B cell (primary cell): ENCODE measurements around the gene PCLO. TPM values are rescaled to one million over a fixed set of nuclear protein-coding genes. Genes with fewer than 3 reads are reported as not detected.

ENCODE experiments used
- ATAC-seq: fragments of 200-7000 bp; cut with Tn5 transposase; one replicate; pipeline ENCODE4 v1.10.0; 2021; ENCODE audit warnings: low read depth, mild to moderate bottlenecking, moderate number of reproducible peaks, moderate library complexity
- CTCF ChIA-PET: fragments of 350-600 bp; sonication (Branson Sonifier 250); formaldehyde crosslinking; loops from one replicate; lab custom pipeline; 2021; ENCODE audit warnings: antibody characterized with exemption, inconsistent platforms; lab: Charles Lee
- POLR2A ChIA-PET: fragments of 350-600 bp; sonication (Branson Sonifier 250); formaldehyde crosslinking; loops from one replicate; lab custom pipeline; 2021; ENCODE audit warnings: antibody characterized with exemption; lab: Charles Lee
- DNase-seq: peaks from one replicate; pipeline ENCODE4 v3.0.0; 2013
- H2AFZ ChIP-seq: 2 replicates; pipeline ENCODE4 v1.6.1; 2012; ENCODE audit warnings: mild to moderate bottlenecking, low read depth, low read length; ENCODE audit not compliant: insufficient read depth, poor library complexity, severe bottlenecking
- H3K27ac ChIP-seq, 2 donors: 1 replicate in 1 of 2; 2 replicates in 1 of 2; pipeline ENCODE4 v1.5.1; 2012 to 2013; ENCODE audit warnings: low read length in 2 of 2, mild to moderate bottlenecking in 2 of 2, moderate library complexity in 1 of 2
- H3K27me3 ChIP-seq, 4 experiments: fragments of 200-600 bp in 1 of 4; sonication (generic) in 1 of 4; replicated peaks in 1 of 4; 1 replicate in 2 of 4; 2 replicates in 2 of 4; pipeline versions ENCODE4 v1.6.1 to v1.7.0; 2013 to 2016; ENCODE audit warnings: low read length in 3 of 4, mild to moderate bottlenecking in 2 of 4, mixed read lengths in 1 of 4, moderate library complexity in 1 of 4; ENCODE audit not compliant: insufficient read depth in 4 of 4, control insufficient read depth in 3 of 4; ENCODE audit errors: control extremely low read depth in 1 of 4
- H3K36me3 ChIP-seq, 2 experiments: replicated peaks in 1 of 2; 1 replicate in 1 of 2; 2 replicates in 1 of 2; pipeline versions ENCODE4 v1.6.1 to v1.7.1; 2013; ENCODE audit warnings: low read length in 1 of 2; ENCODE audit not compliant: insufficient read depth in 2 of 2, control insufficient read depth in 1 of 2; ENCODE audit errors: control extremely low read depth in 1 of 2, extremely low read depth in 1 of 2
- H3K4me1 ChIP-seq, 2 donors: fragments of 200-600 bp in 1 of 2; sonication (generic) in 1 of 2; 1 replicate in 1 of 2; 2 replicates in 1 of 2; pipeline versions ENCODE4 v1.5.1 to v1.6.1; 2013 to 2017; ENCODE audit warnings: low read length in 2 of 2; ENCODE audit not compliant: control insufficient read depth in 2 of 2, insufficient read depth in 2 of 2
- H3K4me2 ChIP-seq: replicated peaks from 2 replicates; pipeline ENCODE3; 2012; ENCODE audit warnings: mild to moderate bottlenecking, low read depth, low read length; ENCODE audit not compliant: poor library complexity, severe bottlenecking
- H3K4me3 ChIP-seq, 5 experiments: fragments of 200-600 bp in 1 of 5; sonication (generic) in 1 of 5; 1 replicate in 3 of 5; 2 replicates in 2 of 5; pipeline versions ENCODE4 v1.5.1 to v1.7.0; 2011 to 2016; ENCODE audit warnings: low read length in 4 of 5, mild to moderate bottlenecking in 4 of 5, low read depth in 2 of 5, control low read depth in 1 of 5, moderate library complexity in 1 of 5; ENCODE audit not compliant: insufficient read depth in 1 of 5; ENCODE audit errors: control extremely low read depth in 1 of 5, extremely low read depth in 1 of 5
- H3K79me2 ChIP-seq: fragments of 200-600 bp; sonication (generic); one replicate; pipeline ENCODE4 v1.6.0; 2016; ENCODE audit warnings: low read length; ENCODE audit not compliant: control insufficient read depth, insufficient read depth
- H3K9ac ChIP-seq: fragments of 200-600 bp; sonication (generic); 2 replicates; pipeline ENCODE4 v1.6.1; 2017; ENCODE audit warnings: mild to moderate bottlenecking, low read length, moderate library complexity
- H3K9me3 ChIP-seq, 3 donors: one replicate each; pipeline versions ENCODE4 v1.6.1 to v1.7.1; 2013; ENCODE audit warnings: low read length in 2 of 3; ENCODE audit not compliant: control insufficient read depth in 2 of 3, insufficient read depth in 1 of 3; ENCODE audit errors: control extremely low read depth in 1 of 3
- H4K20me1 ChIP-seq: 2 replicates; pipeline ENCODE4 v1.6.0; 2012; ENCODE audit warnings: mild to moderate bottlenecking, low read length; ENCODE audit not compliant: insufficient read depth, control insufficient read depth, poor library complexity, severe bottlenecking
- H3K27ac Mint-ChIP-seq: one replicate; pipeline ENCODE4 v1.8.0; 2021; ENCODE audit warnings: mixed read lengths
- H3K27me3 Mint-ChIP-seq: one replicate; pipeline ENCODE4 v1.8.0; 2021; ENCODE audit warnings: mixed read lengths
- H3K4me1 Mint-ChIP-seq: one replicate; pipeline ENCODE4 v1.8.0; 2021; ENCODE audit warnings: mixed read lengths
- H3K4me3 Mint-ChIP-seq: one replicate; pipeline ENCODE4 v1.8.0; 2021; ENCODE audit warnings: mixed read lengths
- H3K9me3 Mint-ChIP-seq: one replicate; pipeline ENCODE4 v1.8.0; 2022; ENCODE audit warnings: mixed read lengths; ENCODE audit not compliant: insufficient read depth
- CTCF ChIP-seq: fragments of 200-600 bp; IDR thresholded peaks from one replicate; pipeline ENCODE4 v1.8.0; 2022; ENCODE audit warnings: antibody characterized with exemption, mild to moderate bottlenecking
- EZH2 ChIP-seq: IDR thresholded peaks from 2 replicates; pipeline ENCODE4 v1.6.1; 2012; ENCODE audit warnings: borderline replicate concordance, low read depth, mild to moderate bottlenecking, moderate library complexity, low read length; ENCODE audit not compliant: insufficient read depth, poor library complexity, severe bottlenecking
- WGBS: methylation state at CpG from one replicate; pipeline ENCODE4 v1.1.5; 2013; ENCODE audit warnings: missing lambda C conversion rate; ENCODE audit not compliant: insufficient coverage; 5-methylcytosine and 5-hydroxymethylcytosine counted together
- intact Hi-C: fragments of 100-400 bp; cut with micrococcal nuclease; formaldehyde crosslinking; loops from one replicate; pipeline ENCODE4 v1.10.0; 2022
- polyA plus RNA-seq: library from polyadenylated mRNA; depleted of rRNA; stranded (reverse); fragments of >200 nt; gene quantifications from 2 replicates; pipeline ENCODE4 v1.2.3, GENCODE V29; 2012
- total RNA-seq, 2 donors: library from RNA; stranded (reverse); fragments of 120-200 nt in 1 of 2; gene quantifications; 1 replicate in 1 of 2; 2 replicates in 1 of 2; pipeline versions ENCODE4 v1.2.3 to v1.2.4, GENCODE V29; 2013 to 2022

The PCLO gene
- total and polyA plus RNA-seq, 2 donors (not counting 1 experiment from before 2014, with no cell fraction given), result 0.01 to 0.32 TPM

- no peaks in the 10 kb centered on the region for H3K27me3 ChIP-seq
- Mint-ChIP-seq H3K4me3 (no peak overlapping the region), H3K9me3 (peaks cover 4% of the 10 kb centered on the region), H3K4me1 (no peaks in the 10 kb centered on the region), H3K27me3 (no peaks in the 10 kb centered on the region), H3K27ac (no peak overlapping the region)
- H3K79me2 ChIP-seq, result no peaks in the 10 kb centered on the region
- H3K36me3 ChIP-seq, result no peaks in the 10 kb centered on the region
- POLR2A ChIA-PET, result no interaction called here
- no peak for ATAC-seq
- CTCF ChIA-PET, result no interaction called here
- no peak for DNase-seq
- TF ChIP-seq CTCF, result no peak
- TF ChIP-seq EZH2, result no peak
- no peak overlapping the region for H2AFZ ChIP-seq
- no peak overlapping the region for H3K27ac ChIP-seq
- no peaks in the 10 kb centered on the region for H3K4me1 ChIP-seq
- no peak overlapping the region for H3K4me3 ChIP-seq
- no peak overlapping the region for H3K9ac ChIP-seq
- H4K20me1 ChIP-seq, result no peaks in the 10 kb centered on the region
- H3K9me3 ChIP-seq, result no peaks in the 10 kb centered on the region
- H3K4me2 ChIP-seq, result no peak overlapping the region
- WGBS, result no CpG with 5 or more reads among the region's 1 CpG
- intact Hi-C loops, result no loop called here
These were observed 38.7 kb upstream of the PCLO start for GRCh38 chr7:83201355-83201754.

GRCh38 chr7:83190659-83191389, 28.1 kb upstream of the PCLO start:
- Mint-ChIP-seq H3K4me3 (no peak overlapping the region), H3K27me3 (no peaks in the 10 kb centered on the region), H3K4me1 (no peaks in the 10 kb centered on the region), H3K9me3 (no peaks in the 10 kb centered on the region), H3K27ac (no peak overlapping the region)
- Histone ChIP-seq H4K20me1 (no peaks in the 10 kb centered on the region), H3K9ac (no peak overlapping the region), H3K27me3 (no peaks in the 10 kb centered on the region), H3K4me3 (no peak overlapping the region), H2AFZ (no peak overlapping the region), H3K27ac (no peak overlapping the region), H3K36me3 (no peaks in the 10 kb centered on the region), H3K9me3 (no peaks in the 10 kb centered on the region), H3K4me1 (no peaks in the 10 kb centered on the region), H3K4me2 (no peak overlapping the region), H3K79me2 (no peaks in the 10 kb centered on the region)
- TF ChIP-seq EZH2 (no peak), CTCF (no peak)
- intact Hi-C loops, result no loop called here
- CTCF ChIA-PET, result no interaction called here
- POLR2A ChIA-PET, result no interaction called here
- ATAC-seq (no peak), DNase-seq (no peak)
